Measurements from ENCODE around the gene MPIG6B. TPM values are rescaled to one million over a fixed set of nuclear protein-coding genes. Genes with fewer than 3 reads are reported as not detected.

MPIG6B gene
- total and polyA plus RNA-seq, 3 experiments from 2014 or later: 0.08 TPM; not detected in 2

- Histone ChIP-seq H3K4me1 (ENCODE audit: insufficient read depth, low read length) (peaks cover 10% of the 10 kb centered on the region), H3K4me3 (ENCODE audit: low read length) (no peak overlapping the region), H3K36me3 (ENCODE audit: insufficient read depth, low read length) (peaks cover 24% of the 10 kb centered on the region), H3K9me3 (ENCODE audit: low read length) (no peaks in the 10 kb centered on the region), H3K27ac (ENCODE audit: low read depth, low read length) (no peak overlapping the region), H3K27me3 (ENCODE audit: insufficient read depth, low read length, poor library complexity, severe bottlenecking) (no peaks in the 10 kb centered on the region)
- peak overlapping the region in 4 of 8 donors; percentile 20 to 90 (median 54) for H3K27ac Mint-ChIP-seq
- H3K36me3 Mint-ChIP-seq: peaks cover 0 to 35% (median 8%) of the 10 kb centered on the region in 3 donors
- no peak for DNase-seq
- H3K4me3 Mint-ChIP-seq: peak overlapping the region in 2 of 7 donors; percentile 28 to 52
- no peaks in the 10 kb centered on the region for H3K9me3 Mint-ChIP-seq
- H3K4me1 Mint-ChIP-seq: peaks cover 16 to 21% (median 16%) of the 10 kb centered on the region in 3 donors
- no peaks in the 10 kb centered on the region for H3K27me3 Mint-ChIP-seq
- POLR2A ChIA-PET: interaction anchor here (0.5 kb wide), 1 partner anchor 9 kb away, joined by 3 read pairs; no protein-coding TSS in a partner anchor
- CTCF ChIA-PET: interaction anchor here (1.0 to 1.5 kb wide), 4 partner anchors 14 to 180 kb away, joined by 3 to 4 read pairs (median 3); partner anchors contain the start of genes LY6G5B and MPIG6B
These were observed 39.6 kb upstream of the MPIG6B start for GRCh38 chr6:31683591-31683990.

GRCh38 chr6:31686483-31686882 lies 36.7 kb upstream of the MPIG6B start:
- H3K4me1 Mint-ChIP-seq: peaks cover 1 to 6% (median 3%) of the 10 kb centered on the region in 3 donors
- Histone ChIP-seq H3K4me1 (ENCODE audit: insufficient read depth, low read length) (peaks cover 11% of the 10 kb centered on the region), H3K27me3 (ENCODE audit: insufficient read depth, low read length, poor library complexity, severe bottlenecking) (no peaks in the 10 kb centered on the region), H3K27ac (ENCODE audit: low read depth, low read length) (peak overlapping the region; percentile 9), H3K36me3 (ENCODE audit: insufficient read depth, low read length) (peaks cover 41% of the 10 kb centered on the region), H3K4me3 (ENCODE audit: low read length) (no peak overlapping the region), H3K9me3 (ENCODE audit: low read length) (no peaks in the 10 kb centered on the region)
- peak overlapping the region in 4 of 8 donors; percentile 24 to 73 (median 54) for H3K27ac Mint-ChIP-seq
- H3K4me3 Mint-ChIP-seq: no peak overlapping the region
- H3K36me3 Mint-ChIP-seq: peaks cover 0 to 64% (median 8%) of the 10 kb centered on the region in 3 donors
- ChIA-PET CTCF (no interaction called here), POLR2A (no interaction called here)
- H3K27me3 Mint-ChIP-seq: no peaks in the 10 kb centered on the region
- no peaks in the 10 kb centered on the region for H3K9me3 Mint-ChIP-seq
- DNase-seq: no peak

GRCh38 chr6:31687321-31687720 lies 35.9 kb upstream of the MPIG6B start:
- Mint-ChIP-seq H3K4me1 (no peaks in the 10 kb centered on the region), H3K36me3 (peaks cover 0 to 72% (median 10%) of the 10 kb centered on the region in 3 donors), H3K4me3 (no peak overlapping the region), H3K27me3 (no peaks in the 10 kb centered on the region), H3K9me3 (no peaks in the 10 kb centered on the region), H3K27ac (no peak overlapping the region)
- CTCF ChIA-PET: no interaction called here
- Histone ChIP-seq H3K36me3 (ENCODE audit: insufficient read depth, low read length) (peaks cover 47% of the 10 kb centered on the region), H3K27me3 (ENCODE audit: insufficient read depth, low read length, poor library complexity, severe bottlenecking) (no peaks in the 10 kb centered on the region), H3K27ac (ENCODE audit: low read depth, low read length) (peak overlapping the region; percentile 16), H3K9me3 (ENCODE audit: low read length) (no peaks in the 10 kb centered on the region), H3K4me3 (ENCODE audit: low read length) (no peak overlapping the region), H3K4me1 (ENCODE audit: insufficient read depth, low read length) (peaks cover 9% of the 10 kb centered on the region)
- no peak for DNase-seq
- POLR2A ChIA-PET: no interaction called here

GRCh38 chr6:31687860-31688693 lies 35.1 kb upstream of the MPIG6B start:
- no peak for DNase-seq
- peaks cover 52% of the 10 kb centered on the region for H3K36me3 ChIP-seq (ENCODE audit: insufficient read depth, low read length)
- no peaks in the 10 kb centered on the region for H3K27me3 Mint-ChIP-seq
- peak overlapping the region in 2 of 8 donors; percentile 68 to 75 for H3K27ac Mint-ChIP-seq
- CTCF ChIA-PET: no interaction called here
- H3K4me3 ChIP-seq (ENCODE audit: low read length): no peak overlapping the region
- peaks cover 0 to 78% (median 12%) of the 10 kb centered on the region in 3 donors for H3K36me3 Mint-ChIP-seq
- no peaks in the 10 kb centered on the region for H3K27me3 ChIP-seq (ENCODE audit: insufficient read depth, low read length, poor library complexity, severe bottlenecking)
- H3K4me3 Mint-ChIP-seq: no peak overlapping the region
- POLR2A ChIA-PET: no interaction called here
- H3K4me1 Mint-ChIP-seq: no peaks in the 10 kb centered on the region
- no peaks in the 10 kb centered on the region for H3K9me3 ChIP-seq (ENCODE audit: low read length)
- no peaks in the 10 kb centered on the region for H3K9me3 Mint-ChIP-seq
- H3K27ac ChIP-seq (ENCODE audit: low read depth, low read length): peak overlapping the region; percentile 12
- peaks cover 9% of the 10 kb centered on the region for H3K4me1 ChIP-seq (ENCODE audit: insufficient read depth, low read length)

GRCh38 chr6:31689249-31690110 lies 33.7 kb upstream of the MPIG6B start:
- DNase-seq: no peak
- H3K4me3 ChIP-seq (ENCODE audit: low read length): no peak overlapping the region
- ChIA-PET POLR2A (no interaction called here), CTCF (interaction anchor here (1.4 kb wide), 1 partner anchor 149 kb away, joined by 4 read pairs; no protein-coding TSS in a partner anchor)
- H3K36me3 ChIP-seq (ENCODE audit: insufficient read depth, low read length): peaks cover 64% of the 10 kb centered on the region
- no peaks in the 10 kb centered on the region for H3K9me3 ChIP-seq (ENCODE audit: low read length)
- H3K27ac ChIP-seq (ENCODE audit: low read depth, low read length): peak overlapping the region; percentile 68
- Mint-ChIP-seq H3K9me3 (no peaks in the 10 kb centered on the region), H3K4me1 (no peaks in the 10 kb centered on the region), H3K4me3 (no peak overlapping the region), H3K36me3 (peaks cover 0 to 87% (median 12%) of the 10 kb centered on the region in 3 donors), H3K27me3 (no peaks in the 10 kb centered on the region), H3K27ac (peak overlapping the region in 5 of 8 donors; percentile 27 to 58 (median 50))
- H3K27me3 ChIP-seq (ENCODE audit: insufficient read depth, low read length, poor library complexity, severe bottlenecking): no peaks in the 10 kb centered on the region
- peaks cover 9% of the 10 kb centered on the region for H3K4me1 ChIP-seq (ENCODE audit: insufficient read depth, low read length)

- no peaks in the 10 kb centered on the region for H3K27me3 Mint-ChIP-seq
- H3K27ac Mint-ChIP-seq: peak overlapping the region in 7 of 8 donors; percentile 14 to 80 (median 54)
- H3K4me1 ChIP-seq (ENCODE audit: insufficient read depth, low read length): peaks cover 9% of the 10 kb centered on the region
- no peak for DNase-seq
- no peaks in the 10 kb centered on the region for H3K4me1 Mint-ChIP-seq
- H3K36me3 Mint-ChIP-seq: peaks cover 0 to 93% (median 12%) of the 10 kb centered on the region in 3 donors
- POLR2A ChIA-PET: no interaction called here
- H3K4me3 ChIP-seq (ENCODE audit: low read length): no peak overlapping the region
- no peak overlapping the region for H3K4me3 Mint-ChIP-seq
- no peaks in the 10 kb centered on the region for H3K9me3 ChIP-seq (ENCODE audit: low read length)
- no peaks in the 10 kb centered on the region for H3K9me3 Mint-ChIP-seq
- CTCF ChIA-PET: interaction anchor here (1.4 kb wide), 2 partner anchors 38 to 148 kb away, joined by 3 to 4 read pairs; partner anchors contain the start of gene DDAH2
- peak overlapping the region; percentile 68 for H3K27ac ChIP-seq (ENCODE audit: low read depth, low read length)
- H3K36me3 ChIP-seq (ENCODE audit: insufficient read depth, low read length): peaks cover 72% of the 10 kb centered on the region
- H3K27me3 ChIP-seq (ENCODE audit: insufficient read depth, low read length, poor library complexity, severe bottlenecking): no peaks in the 10 kb centered on the region
These were observed 32.7 kb upstream of the MPIG6B start for GRCh38 chr6:31690231-31691077.

- H3K27ac ChIP-seq (ENCODE audit: low read depth, low read length): peak overlapping the region; percentile 68
- no peaks in the 10 kb centered on the region for H3K9me3 ChIP-seq (ENCODE audit: low read length)
- H3K9me3 Mint-ChIP-seq: no peaks in the 10 kb centered on the region
- ChIA-PET CTCF (interaction anchor here (1.4 kb wide), 1 partner anchor 38 kb away, joined by 3 read pairs; the partner anchor contains the start of gene DDAH2), POLR2A (no interaction called here)
- H3K27me3 ChIP-seq (ENCODE audit: insufficient read depth, low read length, poor library complexity, severe bottlenecking): no peaks in the 10 kb centered on the region
- H3K27me3 Mint-ChIP-seq: no peaks in the 10 kb centered on the region
- no peak overlapping the region for H3K4me3 Mint-ChIP-seq
- no peak overlapping the region for H3K4me3 ChIP-seq (ENCODE audit: low read length)
- H3K27ac Mint-ChIP-seq: peak overlapping the region in 4 of 8 donors; percentile 35 to 79 (median 58)
- H3K4me1 ChIP-seq (ENCODE audit: insufficient read depth, low read length): peaks cover 9% of the 10 kb centered on the region
- peaks cover 0 to 91% (median 12%) of the 10 kb centered on the region in 3 donors for H3K36me3 Mint-ChIP-seq
- no peaks in the 10 kb centered on the region for H3K4me1 Mint-ChIP-seq
- H3K36me3 ChIP-seq (ENCODE audit: insufficient read depth, low read length): peaks cover 69% of the 10 kb centered on the region
- DNase-seq: no peak
These were observed 32.1 kb upstream of the MPIG6B start for GRCh38 chr6:31691078-31691463.
